Measurements from ENCODE around the gene KIAA0753.
A peak's percentile ranks its signal among the peaks of the same experiment; 100 is the strongest.
"Not testable (repeated sequence)": the region's sequence is repeated elsewhere in the genome, so short reads cannot be mapped to it uniquely, and the experiment has no call there.

Gene KIAA0753

GRCh38 chr17:6668727-6669425 is 28.4 kb upstream of the KIAA0753 start:
- DNase-seq = no peak

DNA sequence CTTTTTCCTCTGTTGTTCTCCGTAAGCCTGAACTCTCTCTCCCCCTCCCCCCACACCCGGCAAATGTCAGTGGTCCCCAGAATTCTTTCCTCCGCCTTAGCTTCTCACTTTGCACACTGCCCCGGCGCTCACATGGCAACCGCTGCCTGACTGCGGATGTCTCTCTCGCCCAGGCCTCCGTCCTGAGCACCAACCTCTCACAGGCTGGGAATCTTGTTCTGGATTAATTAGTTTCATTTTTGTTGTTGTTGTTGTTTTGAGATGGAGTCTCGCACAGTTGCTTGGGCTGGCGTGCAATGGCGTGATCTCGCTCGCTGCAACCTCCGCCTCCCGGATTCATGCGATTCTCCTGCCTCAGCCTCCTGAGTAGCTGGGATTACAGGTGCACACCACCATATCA is 27.7 kb upstream of the KIAA0753 start:
- DNase-seq = no peak

GRCh38 chr17:6667516-6667915 is 27.0 kb upstream of the KIAA0753 start:
- DNase-seq = no peak

DNA sequence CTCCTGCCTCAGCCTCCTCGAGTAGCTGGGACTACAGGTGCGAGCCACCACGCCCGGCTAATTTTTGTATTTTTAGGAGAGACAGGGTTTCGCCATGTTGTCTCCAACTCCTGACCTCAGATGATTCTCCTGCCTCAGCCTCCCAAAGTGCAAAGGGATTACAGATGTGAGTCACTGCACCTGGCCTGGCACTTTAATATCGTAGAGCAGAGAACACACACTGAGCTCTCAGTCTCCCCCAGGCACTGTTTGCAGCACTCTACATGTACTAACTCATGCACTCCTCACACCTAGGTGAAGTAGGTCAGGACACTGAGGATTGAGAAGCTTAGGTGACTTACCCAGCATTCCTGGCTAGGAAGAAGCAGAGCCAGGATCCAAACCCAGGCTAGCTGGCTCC is 26.0 kb upstream of the KIAA0753 start:
- no peak for DNase-seq

DNA sequence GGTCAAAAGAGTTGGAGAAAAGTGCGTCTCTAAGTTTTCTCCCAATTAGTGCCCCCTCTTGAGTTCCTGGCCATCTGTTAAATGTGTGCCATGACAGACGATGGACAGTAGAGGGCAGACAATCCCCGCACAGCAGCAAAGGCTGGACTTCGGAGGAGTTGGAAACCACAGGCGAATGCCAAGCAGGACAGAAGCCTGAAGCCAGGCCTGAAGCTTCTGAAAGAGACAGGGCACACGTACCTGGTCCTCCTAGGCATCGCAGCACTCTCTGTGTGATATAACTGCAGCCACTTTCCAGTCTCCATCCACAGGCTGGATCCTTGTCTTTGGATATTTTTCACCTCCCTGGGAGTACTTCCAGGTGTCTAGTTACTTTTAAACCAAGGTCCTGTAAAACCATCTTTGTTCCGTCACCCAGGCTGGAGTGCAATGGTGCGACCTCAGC is 25.6 kb upstream of the KIAA0753 start:
- DNase-seq = peak in 44 of 56 donors; percentile 8 to 83 (median 42)

DNA sequence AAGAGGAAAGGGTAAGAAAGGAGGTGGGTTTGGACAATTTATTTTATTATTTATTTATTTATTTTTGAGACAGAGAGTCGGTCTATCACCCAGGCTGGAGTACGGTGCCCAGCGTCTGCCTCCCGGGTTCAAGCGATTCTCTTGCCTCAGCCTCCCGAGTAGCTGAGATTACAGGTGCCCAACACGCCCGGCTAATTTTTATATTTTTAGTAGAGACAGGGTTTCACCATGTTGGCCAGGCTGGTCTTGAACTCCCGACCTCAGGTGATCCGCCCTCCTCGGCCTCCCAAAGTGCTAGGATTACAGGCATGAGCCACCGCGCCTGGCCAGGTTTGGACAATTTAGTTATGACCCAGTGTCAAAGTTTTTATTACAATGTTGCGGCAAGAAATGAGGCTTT is 22.7 kb upstream of the KIAA0753 start:
- DNase-seq = not testable (repeated sequence)

- no peak for DNase-seq
Observed at GRCh38 chr17:6661464-6661848, 20.9 kb upstream of the KIAA0753 start.

DNA sequence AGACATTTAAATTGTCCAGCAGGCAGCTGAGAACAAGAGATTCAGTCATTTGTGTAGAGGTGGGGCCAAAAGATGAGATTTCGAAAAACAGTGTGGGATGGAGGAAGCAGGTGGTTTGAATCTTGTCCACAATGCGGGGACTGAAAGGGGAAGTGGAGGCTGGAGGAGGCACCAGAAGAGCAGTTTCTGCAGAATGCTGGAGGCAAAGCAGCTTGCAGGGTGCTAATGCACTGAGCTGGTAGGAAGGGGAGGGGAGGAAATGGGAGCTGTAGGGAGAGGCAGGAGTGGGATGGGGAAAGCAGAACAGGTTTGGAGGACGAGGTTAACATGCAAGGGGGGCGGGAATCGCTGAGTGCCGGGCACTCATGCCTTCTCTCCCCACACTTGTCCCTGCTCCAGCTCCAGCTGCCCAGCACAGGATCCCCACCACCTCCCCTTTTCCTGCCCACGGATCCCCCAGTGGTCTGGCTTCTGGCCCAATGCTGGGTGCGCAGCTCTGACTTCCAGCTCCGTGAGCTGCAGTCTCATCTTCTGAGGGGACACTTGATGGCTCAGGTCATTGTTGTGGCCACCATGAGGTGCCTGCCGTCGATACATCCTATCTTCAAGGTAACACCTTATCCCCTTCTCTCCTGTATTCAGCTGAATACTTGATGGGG is 20.4 kb upstream of the KIAA0753 start:
- peak in 4 of 56 donors; percentile 11 to 31 (median 22) for DNase-seq

GRCh38 chr17:6660101-6660500 is 19.6 kb upstream of the KIAA0753 start:
- no peak for DNase-seq

DNA sequence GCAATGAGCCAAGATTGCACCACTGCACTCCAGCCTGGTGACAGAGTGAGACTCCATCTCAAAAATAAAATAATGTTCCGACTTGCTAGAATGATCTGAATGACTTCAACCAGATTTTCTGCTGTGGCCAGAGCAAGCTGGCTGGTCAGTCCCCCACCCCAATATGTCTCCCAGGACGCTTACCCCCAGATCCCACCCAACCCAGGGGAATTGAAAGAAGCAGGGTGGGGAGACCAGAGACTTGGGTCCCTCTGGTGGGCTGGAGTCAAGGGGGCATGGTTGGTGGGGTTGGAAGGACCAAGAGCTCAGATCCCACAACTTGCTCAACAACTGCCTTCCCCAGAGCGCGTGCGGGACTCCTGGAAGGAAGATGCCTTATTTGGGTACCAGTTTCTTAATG is 17.9 kb upstream of the KIAA0753 start:
- not testable (repeated sequence) for DNase-seq

DNA sequence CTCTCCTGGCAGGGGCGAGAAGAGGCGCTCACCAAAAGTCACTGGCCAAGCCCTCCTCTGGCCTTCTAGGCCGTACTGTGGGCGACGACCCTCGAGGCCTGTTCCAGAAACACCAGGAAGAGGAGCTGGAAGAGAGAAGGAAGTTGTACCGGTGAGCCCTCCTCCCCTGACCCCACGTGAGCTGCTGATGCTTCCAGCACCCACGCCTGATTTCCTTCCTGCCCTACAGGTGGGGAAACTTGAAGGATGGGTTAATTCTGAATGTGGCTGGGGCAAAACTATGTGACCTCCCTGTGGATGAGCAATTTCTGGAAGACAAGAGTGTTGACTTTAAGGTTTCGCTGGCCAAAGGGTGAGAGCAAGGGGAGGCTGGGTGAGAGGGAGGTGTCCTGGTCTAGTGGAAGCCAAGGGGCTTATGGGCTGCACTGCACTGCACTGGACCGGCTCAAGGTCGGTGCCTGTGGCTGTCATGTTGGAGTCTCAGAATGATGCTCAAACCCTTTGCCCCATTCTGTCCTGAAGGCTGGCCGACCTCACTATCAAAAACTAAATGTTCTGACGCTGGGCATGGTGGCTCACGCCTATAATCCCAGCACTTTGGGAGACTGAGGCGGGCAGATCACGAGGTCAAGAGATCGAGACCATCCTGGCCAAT is 17.2 kb upstream of the KIAA0753 start:
- DNase-seq = peak in 2 of 56 donors; percentile 24 to 33

DNA sequence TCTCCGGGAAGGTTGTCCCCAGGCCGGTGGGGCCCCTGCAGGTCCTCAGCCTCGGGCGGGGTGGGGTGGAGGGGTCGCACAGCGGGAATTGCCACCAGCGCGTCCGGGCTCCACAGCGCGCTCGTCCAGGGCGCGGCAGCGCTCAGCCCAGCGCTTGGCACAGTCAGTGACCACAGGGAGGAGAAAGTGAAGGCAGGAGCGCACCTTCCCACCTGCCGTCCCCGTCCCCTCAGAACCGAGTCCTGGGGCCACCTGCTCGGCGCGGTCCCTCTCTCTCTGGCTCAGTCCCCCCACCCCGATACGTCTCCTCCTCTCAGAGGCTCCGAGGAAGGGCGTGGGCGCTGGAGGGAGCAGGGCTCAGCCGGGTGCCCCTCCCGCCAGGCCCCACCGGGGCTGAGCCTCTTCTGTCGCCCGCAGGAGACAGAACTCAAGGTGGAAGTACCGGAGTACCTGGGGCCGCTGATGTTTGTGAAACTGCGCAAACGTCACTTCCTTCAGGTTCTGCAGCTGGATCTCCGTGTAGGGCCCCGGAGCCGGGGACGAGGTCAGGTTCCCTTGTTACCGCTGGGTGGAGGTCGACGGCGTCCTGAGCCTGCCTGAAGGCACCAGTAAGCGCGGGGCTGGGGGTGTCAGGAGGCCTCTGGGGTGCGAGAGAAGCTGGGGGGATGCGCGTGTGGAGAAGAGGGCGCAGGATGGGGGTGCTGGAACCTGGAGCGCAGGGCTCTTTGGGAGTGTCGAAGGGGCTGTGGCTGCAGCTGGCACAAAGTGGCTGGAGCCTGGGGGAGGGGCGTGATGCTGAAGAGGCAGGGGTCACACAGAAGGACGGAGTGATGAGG is 16.5 kb upstream of the KIAA0753 start:
- peak in 11 of 56 donors; percentile 18 to 74 (median 29) for DNase-seq

- peak in 5 of 56 donors; percentile 20 to 55 (median 36) for DNase-seq
Observed at GRCh38 chr17:6655732-6656361, 15.3 kb upstream of the KIAA0753 start.

- DNase-seq = peak in 3 of 56 donors; percentile 25 to 61 (median 48)
Observed at GRCh38 chr17:6654841-6655731, 14.6 kb upstream of the KIAA0753 start.

DNA sequence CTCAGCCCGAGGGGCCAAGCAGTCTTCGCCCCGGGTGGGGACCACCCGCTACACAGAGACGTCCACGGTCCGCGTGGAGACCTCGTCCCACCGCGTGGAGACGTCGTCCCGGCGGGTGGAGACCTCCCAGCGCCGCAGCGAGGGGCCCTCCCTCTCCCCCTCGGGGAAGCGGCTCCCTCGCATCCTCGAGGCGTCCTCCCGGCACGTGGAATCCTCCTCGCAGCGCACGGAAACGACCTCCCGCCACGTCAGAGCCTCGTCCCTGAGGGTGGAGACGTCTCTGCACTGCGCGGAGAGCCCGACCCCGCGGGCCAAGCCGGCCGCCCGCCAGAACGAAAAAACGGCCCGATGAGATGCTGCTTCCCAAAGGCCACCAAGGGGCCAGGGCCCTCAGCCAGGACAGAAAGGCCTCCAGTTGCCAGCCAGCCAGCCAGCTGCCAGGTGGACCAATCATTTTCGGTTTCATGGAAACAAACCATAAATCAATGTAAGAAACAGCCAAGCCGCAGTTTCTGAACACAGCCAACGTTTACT is 11.5 kb upstream of the KIAA0753 start:
- peak in 5 of 56 donors; percentile 32 to 63 (median 49) for DNase-seq

DNA sequence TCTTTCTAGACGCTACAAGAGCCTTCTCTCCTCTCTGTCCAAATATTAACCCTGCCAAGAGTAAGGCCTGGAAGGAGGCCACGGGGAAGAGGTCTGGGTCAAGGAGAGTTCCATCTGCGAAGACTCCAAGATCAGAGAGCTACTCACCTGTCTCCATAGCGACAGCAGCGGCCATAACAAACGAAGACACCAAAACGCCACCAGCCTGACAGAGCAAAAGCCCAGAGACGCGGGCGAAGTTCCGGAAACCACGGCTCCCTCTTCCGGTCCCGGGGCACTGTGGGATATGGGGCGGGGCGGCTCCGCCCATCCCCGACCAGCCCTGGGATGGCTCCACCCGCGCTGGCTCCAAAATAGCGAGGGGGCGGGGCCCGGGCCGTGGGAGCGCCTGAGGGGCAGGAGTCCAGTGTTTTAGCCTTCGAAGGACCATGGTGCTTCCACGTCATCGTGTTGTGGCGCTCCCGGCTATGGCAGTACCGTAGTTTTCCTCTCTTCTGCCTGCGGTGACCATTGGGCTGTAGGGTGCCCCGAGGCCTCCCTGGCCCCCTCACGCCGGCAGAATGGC is 10.9 kb upstream of the KIAA0753 start, which contains the start of the genes C17orf100 and MED31:
Gene C17orf100 (plus strand): TSS at position 409 of the 565 bp plus-strand sequence. CDS start 152 bp downstream, at position 561.
Gene MED31 (minus strand): TSS at position 252 of the 565 bp plus-strand sequence. CDS start 77 bp downstream, at position 175.
- DNase-seq = peak; percentile 45 to 96 (median 88)

DNA sequence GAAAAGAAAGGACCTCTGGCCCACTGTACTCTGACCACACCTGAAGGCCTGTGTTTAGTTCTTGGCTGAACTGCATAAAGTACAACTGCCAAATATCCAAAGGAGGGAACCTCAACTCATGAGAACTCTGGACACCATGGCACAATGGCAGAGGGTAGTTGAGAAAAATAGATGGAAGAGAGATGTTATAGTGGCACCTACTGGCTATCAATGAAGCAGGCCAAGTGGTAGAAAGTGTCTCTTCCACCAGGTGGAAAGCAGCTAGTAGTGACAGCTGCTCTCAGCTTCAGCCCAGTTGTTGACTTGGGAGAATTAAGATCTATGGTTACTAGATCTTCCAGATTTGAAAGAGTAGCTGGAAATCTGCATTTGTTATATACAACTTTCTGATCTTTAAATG is 7.7 kb upstream of the KIAA0753 start:
- DNase-seq = no peak

- no peak for DNase-seq
Observed at GRCh38 chr17:6643451-6644125, 3.1 kb upstream of the KIAA0753 start.

Measured in nucleus accumbens (tissue), 56 donors.